Activated naive CD8-positive, alpha-beta T cell treated with anti-CD3 and anti-CD28 coated beads for 36 hours (primary cell): ENCODE data around the gene LDLRAD2. TPM values are rescaled to one million over a fixed set of nuclear protein-coding genes. Genes with fewer than 3 reads are reported as not detected.
A peak's percentile ranks its signal among the peaks of the same experiment; 100 is the strongest.
"Not testable (repeated sequence)": the region's sequence is repeated elsewhere in the genome, so short reads cannot be mapped to it uniquely, and the experiment has no call there.

Source experiments
- DNase-seq: peaks from one replicate; pipeline ENCODE4 v3.0.0; 2021
- H3K27ac Mint-ChIP-seq: one replicate; pipeline ENCODE4 v1.8.0; 2022; ENCODE audit warnings: mild to moderate bottlenecking, moderate library complexity, mixed read lengths
- H3K27me3 Mint-ChIP-seq: one replicate; pipeline ENCODE4 v1.8.0; 2022; ENCODE audit warnings: mild to moderate bottlenecking, mixed read lengths
- H3K36me3 Mint-ChIP-seq: one replicate; pipeline ENCODE4 v1.8.0; 2021; ENCODE audit warnings: mild to moderate bottlenecking, mixed read lengths
- H3K4me1 Mint-ChIP-seq: one replicate; pipeline ENCODE4 v1.8.0; 2021; ENCODE audit warnings: mixed read lengths
- H3K4me3 Mint-ChIP-seq: one replicate; pipeline ENCODE4 v1.8.0; 2022; ENCODE audit warnings: mild to moderate bottlenecking, moderate library complexity, mixed read lengths
- H3K9me3 Mint-ChIP-seq: one replicate; pipeline ENCODE4 v1.8.0; 2022; ENCODE audit warnings: mixed read lengths
- total RNA-seq, 2 experiments: library from RNA; stranded (reverse); gene quantifications; one replicate each; pipeline ENCODE4 v1.2.3, GENCODE V29; 2021

Gene LDLRAD2
- total RNA-seq, 2 experiments from 2014 or later = 0.19 to 0.22 TPM

DNA sequence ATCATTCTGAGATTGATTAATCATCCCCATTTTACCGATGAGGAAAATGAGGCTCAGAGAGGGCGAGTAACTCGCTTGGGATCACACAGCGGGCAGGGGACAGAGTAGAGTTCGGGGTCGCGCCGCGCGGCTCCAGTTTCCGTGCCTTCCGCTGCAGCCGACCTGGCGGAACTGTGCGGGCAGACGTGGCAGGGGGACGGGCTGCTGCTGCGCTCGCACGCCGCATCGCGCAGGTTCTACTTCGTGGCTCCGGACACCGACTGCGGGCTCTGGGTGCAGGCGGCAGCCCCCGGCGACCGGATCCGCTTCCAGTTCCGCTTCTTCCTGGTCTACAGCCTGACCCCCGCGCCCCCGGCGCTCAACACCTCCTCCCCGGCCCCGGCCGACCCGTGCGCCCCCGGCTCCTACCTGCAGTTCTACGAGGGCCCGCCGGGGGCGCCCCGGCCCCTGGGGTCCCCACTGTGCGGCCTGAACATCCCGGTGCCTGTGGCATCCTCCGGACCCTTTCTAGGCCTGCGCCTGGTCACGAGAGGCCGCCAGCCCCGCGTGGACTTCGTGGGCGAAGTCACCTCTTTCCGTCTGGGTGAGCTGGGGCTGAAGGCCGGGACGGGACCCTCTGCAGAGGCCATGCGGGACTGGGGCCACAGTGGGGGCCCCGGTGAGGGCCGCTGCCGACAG lies 2.3 kb downstream of the LDLRAD2 start:
- Mint-ChIP-seq H3K4me1 (peaks cover 3% of the 10 kb centered on the region), H3K27ac (no peak overlapping the region), H3K27me3 (peaks cover 13% of the 10 kb centered on the region), H3K36me3 (no peaks in the 10 kb centered on the region), H3K9me3 (no peaks in the 10 kb centered on the region), H3K4me3 (peak overlapping the region; percentile 57)
- DNase-seq = peak; percentile 51

DNA sequence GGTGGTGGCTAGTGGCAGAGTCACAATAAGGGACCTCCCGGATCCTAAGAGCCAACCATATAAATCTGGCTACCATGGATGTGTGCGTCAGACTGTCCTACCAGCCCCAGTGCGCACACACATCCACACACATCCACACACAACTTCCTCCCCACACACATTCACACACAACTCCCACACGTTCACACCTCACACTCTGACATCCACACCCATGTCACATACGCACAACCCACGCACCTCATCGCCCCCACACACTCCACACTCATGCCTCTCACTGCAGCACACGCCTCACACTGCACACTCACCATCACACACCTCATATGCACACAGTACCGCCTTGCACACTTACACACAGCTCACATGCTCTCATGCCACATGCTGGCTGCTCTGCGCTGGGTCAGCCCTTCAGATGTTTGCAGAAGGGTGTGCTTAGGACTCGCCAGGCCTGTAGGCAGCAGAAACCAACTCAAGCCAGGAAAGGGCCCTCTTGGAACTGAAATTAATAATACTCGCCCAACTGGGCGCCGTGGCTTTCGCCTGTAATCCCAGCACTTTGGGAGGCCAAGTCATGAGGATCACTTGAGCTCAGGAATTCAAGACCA lies 3.0 kb downstream of the LDLRAD2 start:
- Mint-ChIP-seq H3K9me3 (no peaks in the 10 kb centered on the region), H3K4me3 (peak overlapping the region; percentile 42), H3K4me1 (peaks cover 3% of the 10 kb centered on the region), H3K27me3 (peaks cover 13% of the 10 kb centered on the region), H3K27ac (no peak overlapping the region), H3K36me3 (no peaks in the 10 kb centered on the region)
- DNase-seq = no peak

DNA sequence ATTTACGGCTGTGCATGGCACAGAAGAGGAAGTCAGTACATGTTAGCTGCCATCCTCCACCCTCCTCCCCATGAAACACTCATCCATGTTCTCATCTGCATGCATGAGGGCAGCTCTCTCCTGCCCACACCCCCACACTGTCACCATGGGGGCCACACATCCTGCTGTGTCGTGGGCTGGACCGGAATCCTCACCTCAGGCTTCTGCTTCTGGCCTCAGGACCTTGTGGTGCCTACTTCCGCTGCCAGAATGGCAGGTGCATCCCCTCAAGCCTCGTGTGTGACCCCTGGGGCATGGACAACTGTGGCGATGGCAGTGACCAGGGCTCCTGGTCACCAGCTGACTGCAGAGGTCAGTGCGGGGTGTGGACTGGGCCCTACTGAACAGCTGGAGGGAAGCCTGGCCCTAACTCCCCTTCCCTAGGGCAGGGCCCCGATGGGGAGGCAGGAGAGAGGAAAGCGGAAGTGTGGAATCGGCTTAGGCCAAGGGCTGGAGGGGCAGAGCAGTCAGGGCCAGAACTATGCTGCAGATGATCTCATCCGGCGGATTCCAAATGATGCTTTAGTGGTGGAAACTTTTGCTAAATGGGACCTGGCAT lies 3.8 kb downstream of the LDLRAD2 start:
- Mint-ChIP-seq H3K27me3 (peaks cover 13% of the 10 kb centered on the region), H3K4me3 (no peak overlapping the region), H3K4me1 (peaks cover 3% of the 10 kb centered on the region), H3K9me3 (no peaks in the 10 kb centered on the region), H3K36me3 (no peaks in the 10 kb centered on the region), H3K27ac (no peak overlapping the region)
- DNase-seq = no peak

DNA sequence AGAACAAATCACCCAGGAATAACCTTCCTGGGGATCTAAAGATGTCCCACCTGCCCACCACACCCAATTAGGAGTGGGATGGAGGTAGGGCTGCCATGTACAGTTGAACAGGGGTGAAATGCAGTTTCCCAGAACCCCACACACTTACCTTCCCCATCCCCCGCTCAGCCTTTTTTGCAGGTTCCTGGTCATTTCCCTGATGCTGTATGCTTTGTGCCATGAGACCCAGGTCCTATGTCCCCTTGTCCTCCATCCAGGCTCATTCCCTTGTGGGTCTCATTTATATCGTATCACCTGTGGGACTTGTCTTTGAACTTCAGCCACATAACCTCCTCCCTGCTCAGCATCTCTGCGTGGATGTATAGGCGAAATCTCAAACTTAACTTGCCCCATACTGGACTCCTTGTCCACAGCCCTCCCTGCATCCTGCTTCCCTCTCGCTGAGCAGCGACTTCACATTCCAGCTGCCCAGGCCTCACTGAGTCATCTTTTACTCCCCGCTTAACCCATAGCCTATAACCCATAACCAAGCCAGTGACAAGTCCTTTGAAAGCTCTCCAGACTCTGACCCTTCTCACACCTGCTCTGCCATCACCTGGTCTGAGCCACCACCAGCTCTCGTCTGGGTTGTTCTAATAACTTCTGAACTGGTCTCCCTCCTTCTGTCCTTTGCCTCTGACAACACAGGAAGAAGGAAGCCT lies 4.7 kb downstream of the LDLRAD2 start:
- H3K4me1 Mint-ChIP-seq = peaks cover 3% of the 10 kb centered on the region
- no peaks in the 10 kb centered on the region for H3K9me3 Mint-ChIP-seq

DNA sequence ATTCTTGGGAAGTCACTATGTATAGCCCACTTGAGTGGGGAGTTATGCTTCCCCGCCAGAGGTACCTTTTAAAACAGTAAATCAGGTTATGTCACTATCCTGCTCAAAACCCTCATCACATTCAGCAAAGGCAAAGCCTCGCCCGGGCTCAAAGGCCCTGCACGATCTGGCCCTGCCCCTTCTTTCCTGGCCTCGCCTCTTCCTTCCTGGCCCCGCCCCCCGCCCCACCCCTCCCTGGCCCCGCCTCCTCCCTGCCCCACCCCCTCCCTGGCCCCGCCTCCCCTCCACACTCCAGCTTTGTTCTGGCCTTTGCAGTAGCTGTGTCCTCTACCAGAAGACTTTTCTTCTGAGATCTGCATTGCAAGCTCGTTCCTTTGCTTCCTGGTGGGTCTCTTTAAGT lies 6.6 kb downstream of the LDLRAD2 start:
- Mint-ChIP-seq H3K4me3 (no peak overlapping the region), H3K27ac (no peak overlapping the region), H3K4me1 (peaks cover 3% of the 10 kb centered on the region), H3K27me3 (peaks cover 4% of the 10 kb centered on the region), H3K9me3 (no peaks in the 10 kb centered on the region), H3K36me3 (no peaks in the 10 kb centered on the region)
- peak; percentile 10 for DNase-seq

More for the DNA sequence above, 4.7 kb downstream of the LDLRAD2 start:
- Mint-ChIP-seq H3K36me3 (no peaks in the 10 kb centered on the region), H3K27ac (no peak overlapping the region), H3K27me3 (peaks cover 13% of the 10 kb centered on the region), H3K4me3 (no peak overlapping the region)
- DNase-seq = no peak

- H3K27me3 Mint-ChIP-seq = no peaks in the 10 kb centered on the region
- no peak for DNase-seq
- no peaks in the 10 kb centered on the region for H3K36me3 Mint-ChIP-seq
- H3K9me3 Mint-ChIP-seq = no peaks in the 10 kb centered on the region
- H3K27ac Mint-ChIP-seq = no peak overlapping the region
- no peaks in the 10 kb centered on the region for H3K4me1 Mint-ChIP-seq
- H3K4me3 Mint-ChIP-seq = no peak overlapping the region
Measured at GRCh38 chr1:21820597-21821232, 8.7 kb downstream of the LDLRAD2 start.

- Mint-ChIP-seq H3K27me3 (no peaks in the 10 kb centered on the region), H3K9me3 (no peaks in the 10 kb centered on the region), H3K36me3 (no peaks in the 10 kb centered on the region), H3K27ac (no peak overlapping the region), H3K4me3 (no peak overlapping the region), H3K4me1 (no peaks in the 10 kb centered on the region)
- DNase-seq = no peak
Measured at GRCh38 chr1:21821385-21822019, 9.4 kb downstream of the LDLRAD2 start.

DNA sequence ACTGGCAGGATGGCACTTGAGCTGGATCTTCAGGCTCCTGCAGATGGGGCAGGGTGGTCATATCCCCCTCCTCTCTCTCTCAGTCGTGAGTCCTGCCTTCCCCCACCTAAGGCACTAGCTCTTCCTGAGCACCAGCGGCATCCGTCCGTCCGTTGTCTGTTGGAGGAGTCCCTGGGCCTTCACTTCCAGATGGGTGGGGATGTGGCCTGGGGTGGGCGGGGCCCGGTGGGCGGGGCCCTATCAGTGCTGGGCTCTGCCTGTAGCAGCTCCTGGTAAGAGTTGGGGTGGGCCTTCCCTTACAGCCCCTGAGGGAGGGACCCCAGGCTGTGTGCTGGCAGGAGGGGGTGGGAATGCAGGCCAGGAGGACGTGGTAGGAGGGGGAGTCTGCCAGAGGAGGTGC lies 10.3 kb downstream of the LDLRAD2 start:
- no peaks in the 10 kb centered on the region for H3K36me3 Mint-ChIP-seq
- H3K9me3 Mint-ChIP-seq = no peaks in the 10 kb centered on the region
- H3K4me1 Mint-ChIP-seq = no peaks in the 10 kb centered on the region
- DNase-seq = no peak
- no peaks in the 10 kb centered on the region for H3K27me3 Mint-ChIP-seq
- no peak overlapping the region for H3K4me3 Mint-ChIP-seq
- no peak overlapping the region for H3K27ac Mint-ChIP-seq

GRCh38 chr1:21823206-21823979 lies 11.3 kb downstream of the LDLRAD2 start:
- Mint-ChIP-seq H3K4me1 (no peaks in the 10 kb centered on the region), H3K27ac (no peak overlapping the region), H3K36me3 (no peaks in the 10 kb centered on the region), H3K9me3 (no peaks in the 10 kb centered on the region), H3K27me3 (no peaks in the 10 kb centered on the region), H3K4me3 (no peak overlapping the region)
- DNase-seq = no peak

GRCh38 chr1:21823980-21824702 lies 12.1 kb downstream of the LDLRAD2 start:
- Mint-ChIP-seq H3K27ac (no peak overlapping the region), H3K9me3 (no peaks in the 10 kb centered on the region), H3K27me3 (no peaks in the 10 kb centered on the region), H3K4me3 (no peak overlapping the region), H3K36me3 (no peaks in the 10 kb centered on the region), H3K4me1 (no peaks in the 10 kb centered on the region)
- no peak for DNase-seq

DNA sequence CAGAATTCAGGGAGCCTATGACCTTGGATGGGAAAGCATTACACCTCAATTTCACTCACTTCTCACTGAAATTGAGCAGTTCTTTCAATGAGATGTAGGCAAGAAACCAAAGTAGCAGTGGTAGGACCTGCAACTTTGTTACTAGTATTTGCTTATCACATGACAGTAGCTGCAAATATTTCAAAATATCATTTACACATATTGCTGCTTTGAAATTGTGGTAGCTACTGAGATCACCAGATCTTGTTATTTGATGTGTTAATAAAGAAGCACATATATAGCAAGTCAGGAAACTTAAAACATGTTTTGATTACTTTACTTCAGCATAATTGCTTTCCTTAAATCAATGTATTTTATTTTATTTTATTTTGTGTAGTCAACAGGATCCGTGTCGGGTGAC lies 12.9 kb downstream of the LDLRAD2 start:
- Mint-ChIP-seq H3K4me1 (no peaks in the 10 kb centered on the region), H3K4me3 (no peak overlapping the region), H3K27me3 (no peaks in the 10 kb centered on the region), H3K27ac (no peak overlapping the region), H3K36me3 (no peaks in the 10 kb centered on the region), H3K9me3 (no peaks in the 10 kb centered on the region)
- DNase-seq = no peak

- H3K9me3 Mint-ChIP-seq = no peaks in the 10 kb centered on the region
- no peak overlapping the region for H3K27ac Mint-ChIP-seq
- no peaks in the 10 kb centered on the region for H3K4me1 Mint-ChIP-seq
- no peak overlapping the region for H3K4me3 Mint-ChIP-seq
- H3K36me3 Mint-ChIP-seq = no peaks in the 10 kb centered on the region
- no peak for DNase-seq
- no peaks in the 10 kb centered on the region for H3K27me3 Mint-ChIP-seq
Measured at GRCh38 chr1:21825393-21825792, 13.3 kb downstream of the LDLRAD2 start.

- H3K36me3 Mint-ChIP-seq, H3K4me1 Mint-ChIP-seq, H3K27me3 Mint-ChIP-seq, H3K27ac Mint-ChIP-seq, DNase-seq, H3K4me3 Mint-ChIP-seq, H3K9me3 Mint-ChIP-seq: not testable (repeated sequence)
Measured at GRCh38 chr1:21826694-21827093, 14.6 kb downstream of the LDLRAD2 start.
